ENCODE measurements around the gene KCNIP4. TPM values are rescaled to one million over a fixed set of nuclear protein-coding genes. Genes with fewer than 3 reads are reported as not detected.

KCNIP4 gene
- total and polyA plus RNA-seq, 2 of the 4 experiments (the other 2 are of a cell fraction): not detected

DNA sequence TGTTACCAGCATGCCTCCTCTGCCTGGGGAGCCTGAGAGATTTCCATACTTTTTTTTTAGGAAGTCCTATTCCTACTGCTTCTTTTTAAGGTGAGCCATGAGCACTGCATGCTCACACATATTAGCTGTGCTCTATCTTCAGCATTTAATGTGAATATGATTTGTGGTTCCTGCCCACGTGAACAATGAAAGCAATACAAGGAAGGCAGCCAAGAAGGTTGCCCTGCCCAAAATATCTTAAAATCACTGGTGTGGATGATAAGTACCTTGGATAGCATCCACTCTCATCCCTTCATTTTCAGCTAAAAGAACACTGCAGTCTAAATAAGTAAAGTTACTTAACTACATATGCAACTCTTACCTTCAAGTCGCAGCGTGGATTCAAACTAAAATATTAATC lies 640.9 kb downstream of the KCNIP4 start:
- no TSS peak for BruUV-seq (replicated peaks)
- no CpG with 5 or more reads among the region's 3 CpGs for WGBS, 2 experiments (ENCODE audit: extremely low coverage in 2 of 2, insufficient read length in 1 of 2)
- Histone ChIP-seq H3K79me1 (ENCODE audit: low read depth in 1 of 2, low read length in 2 of 2) (no peaks in the 10 kb centered on the region), H3K56ac (ENCODE audit: extremely low read depth, insufficient read depth, low read length) (no peak overlapping the region), H4K8ac (ENCODE audit: low read depth in 2 of 2, low read length in 2 of 2) (no peak overlapping the region), H2BK20ac (ENCODE audit: low read depth, low read length) (no peak overlapping the region), H2BK15ac (ENCODE audit: low read depth, low read length) (no peak overlapping the region), H3K9me3 (ENCODE audit: control insufficient read depth, insufficient read depth, low read length) (peaks cover 9% of the 10 kb centered on the region), H3K14ac (replicated peaks; ENCODE audit: low read depth, low read length) (no peak overlapping the region), H3K4me2 (ENCODE audit: low read depth, low read length) (no peak overlapping the region), H3K4me1 (ENCODE audit: control insufficient read depth, insufficient read depth, low read length) (no peaks in the 10 kb centered on the region), H4K20me1 (ENCODE audit: insufficient read depth, low read length) (no peaks in the 10 kb centered on the region), H3K18ac (ENCODE audit: low read depth, low read length) (no peak overlapping the region), H2BK120ac (ENCODE audit: low read depth, low read length) (no peak overlapping the region), H2AK5ac (ENCODE audit: low read depth, low read length) (no peak overlapping the region), H4K5ac (ENCODE audit: low read depth, low read length) (no peak overlapping the region), H3K4ac (ENCODE audit: low read depth, low read length) (no peak overlapping the region), H3K27ac (ENCODE audit: insufficient read depth, low read length) (no peak overlapping the region), H2AK9ac (replicated peaks; ENCODE audit: low read depth, low read length, poor library complexity) (no peak overlapping the region), H3K4me3 (ENCODE audit: insufficient read depth, low read depth, low read length) (no peak overlapping the region), H3K36me3 (ENCODE audit: control insufficient read depth, insufficient read depth, low read length) (no peaks in the 10 kb centered on the region), H3K27me3 (ENCODE audit: control insufficient read depth, insufficient read depth, low read length) (no peaks in the 10 kb centered on the region), H3K9ac (ENCODE audit: low read depth, low read length) (no peak overlapping the region), H3K23ac (ENCODE audit: low read depth, low read length) (no peak overlapping the region), H4K91ac (ENCODE audit: insufficient read depth, low read depth, low read length) (no peak overlapping the region), H2AFZ (replicated peaks; ENCODE audit: low read length, poor library complexity) (no peak overlapping the region), H2BK5ac (ENCODE audit: low read depth, low read length, poor library complexity, severe bottlenecking) (no peak overlapping the region), H3K9me1 (ENCODE audit: insufficient read depth, low read length) (no peaks in the 10 kb centered on the region)
- DNase-seq (no peak), ATAC-seq (ENCODE audit: low read depth) (no peak)
- intact Hi-C loops (cut with micrococcal nuclease): no loop called here
- TF ChIP-seq MAZ (IDR thresholded peaks at IDR 0.05; ENCODE audit: borderline replicate concordance, low read depth, low read length): no peak
- TF ChIP-seq POLR2A (IDR thresholded peaks at IDR 0.05; ENCODE audit: low read depth, low read length): no peak
- TF ChIP-seq, protein P1, sequence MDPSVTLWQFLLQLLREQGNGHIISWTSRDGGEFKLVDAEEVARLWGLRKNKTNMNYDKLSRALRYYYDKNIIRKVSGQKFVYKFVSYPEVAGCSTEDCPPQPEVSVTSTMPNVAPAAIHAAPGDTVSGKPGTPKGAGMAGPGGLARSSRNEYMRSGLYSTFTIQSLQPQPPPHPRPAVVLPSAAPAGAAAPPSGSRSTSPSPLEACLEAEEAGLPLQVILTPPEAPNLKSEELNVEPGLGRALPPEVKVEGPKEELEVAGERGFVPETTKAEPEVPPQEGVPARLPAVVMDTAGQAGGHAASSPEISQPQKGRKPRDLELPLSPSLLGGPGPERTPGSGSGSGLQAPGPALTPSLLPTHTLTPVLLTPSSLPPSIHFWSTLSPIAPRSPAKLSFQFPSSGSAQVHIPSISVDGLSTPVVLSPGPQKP (IDR thresholded peaks at IDR 0.05; ENCODE audit: borderline replicate concordance, low read depth, low read length): no peak
- TF ChIP-seq MAFK (IDR thresholded peaks at IDR 0.05; ENCODE audit: low read depth, low read length): no peak
- no peak for TF ChIP-seq BHLHE40 (IDR thresholded peaks at IDR 0.05; ENCODE audit: low read depth, low read length)
- TF ChIP-seq RCOR1 (IDR thresholded peaks at IDR 0.05; ENCODE audit: insufficient replicate concordance, low read length): no peak
- TF ChIP-seq, protein P2, sequence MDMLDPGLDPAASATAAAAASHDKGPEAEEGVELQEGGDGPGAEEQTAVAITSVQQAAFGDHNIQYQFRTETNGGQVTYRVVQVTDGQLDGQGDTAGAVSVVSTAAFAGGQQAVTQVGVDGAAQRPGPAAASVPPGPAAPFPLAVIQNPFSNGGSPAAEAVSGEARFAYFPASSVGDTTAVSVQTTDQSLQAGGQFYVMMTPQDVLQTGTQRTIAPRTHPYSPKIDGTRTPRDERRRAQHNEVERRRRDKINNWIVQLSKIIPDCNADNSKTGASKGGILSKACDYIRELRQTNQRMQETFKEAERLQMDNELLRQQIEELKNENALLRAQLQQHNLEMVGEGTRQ (IDR thresholded peaks at IDR 0.05; ENCODE audit: low read depth, low read length): no peak
- no peak for TF ChIP-seq FOS (IDR thresholded peaks at IDR 0.05; ENCODE audit: low read depth, low read length)
- no peak for TF ChIP-seq CHD1 (IDR thresholded peaks at IDR 0.05; ENCODE audit: low read depth, low read length)
- TF ChIP-seq RAD21 (IDR thresholded peaks at IDR 0.05; ENCODE audit: low read length): no peak
- TF ChIP-seq NFE2L2 (IDR thresholded peaks at IDR 0.05; ENCODE audit: low read depth, low read length): no peak
- TF ChIP-seq CEBPB (IDR thresholded peaks at IDR 0.05; ENCODE audit: low read depth, low read length): no peak
- in situ Hi-C loops (cut with MboI; ENCODE audit: low sequenced_read_pairs): no loop called here
- POLR2A ChIA-PET (ENCODE audit: unreplicated experiment): no interaction called here
- CTCF ChIA-PET: no interaction called here
- dilution Hi-C loops (cut with HindIII; ENCODE audit: low sequenced_read_pairs, unreplicated experiment): no loop called here
